CD4-positive, CD25-positive, alpha-beta regulatory T cell (primary cell): ENCODE data around the gene CSK. TPM values are rescaled to one million over a fixed set of nuclear protein-coding genes. Genes with fewer than 3 reads are reported as not detected.

Source experiments
- ATAC-seq, 2 donors: fragments of 150-1000 bp; cut with Tn5 transposase; one replicate each; pipeline ENCODE4 v1.10.0; 2021; ENCODE audit warnings: low read depth in 2 of 2, moderate number of reproducible peaks in 2 of 2, moderate library complexity in 1 of 2
- DNase-seq, 3 donors: peaks; one replicate each; pipeline versions ENCODE4 v3.0.0 to v3.0.0-alpha.2; 2012 to 2022; ENCODE audit warnings: mixed read lengths in 1 of 3
- H3K27ac ChIP-seq: one replicate; pipeline ENCODE4 v1.7.0; 2013; ENCODE audit warnings: mild to moderate bottlenecking, low read length; ENCODE audit not compliant: insufficient read depth, poor library complexity, severe bottlenecking
- H3K27me3 ChIP-seq: one replicate; pipeline ENCODE4 v1.7.0; 2013; ENCODE audit warnings: low read length; ENCODE audit not compliant: control insufficient read depth, insufficient read depth
- H3K36me3 ChIP-seq: one replicate; pipeline ENCODE4 v1.7.0; 2013; ENCODE audit warnings: mild to moderate bottlenecking, low read length, moderate library complexity; ENCODE audit not compliant: control insufficient read depth, insufficient read depth
- H3K4me1 ChIP-seq: 2 replicates; pipeline ENCODE4 v1.7.0; 2013; ENCODE audit warnings: mild to moderate bottlenecking, low read length; ENCODE audit not compliant: insufficient read depth, control insufficient read depth, poor library complexity, severe bottlenecking
- H3K4me3 ChIP-seq: one replicate; pipeline ENCODE4 v1.7.0; 2013; ENCODE audit warnings: low read depth, mild to moderate bottlenecking, low read length, moderate library complexity
- H3K9me3 ChIP-seq, 2 experiments: 1 replicate in 1 of 2; 2 replicates in 1 of 2; pipeline ENCODE4 v1.7.0; 2013; ENCODE audit warnings: low read length in 2 of 2, mild to moderate bottlenecking in 1 of 2, moderate library complexity in 1 of 2; ENCODE audit not compliant: control insufficient read depth in 2 of 2
- H3K27ac Mint-ChIP-seq, 3 donors: one replicate each; pipeline ENCODE4 v1.8.0; 2020 to 2022; ENCODE audit warnings: mild to moderate bottlenecking in 3 of 3, mixed read lengths in 3 of 3, moderate library complexity in 2 of 3
- H3K27me3 Mint-ChIP-seq: one replicate; pipeline ENCODE4 v1.8.0; 2022; ENCODE audit warnings: mild to moderate bottlenecking, mixed read lengths
- H3K36me3 Mint-ChIP-seq: one replicate; pipeline ENCODE4 v1.8.0; 2020; ENCODE audit warnings: mixed read lengths
- H3K4me1 Mint-ChIP-seq, 4 donors: one replicate each; pipeline ENCODE4 v1.8.0; 2020 to 2022; ENCODE audit warnings: mixed read lengths in 4 of 4, mild to moderate bottlenecking in 1 of 4
- H3K4me3 Mint-ChIP-seq, 4 donors: one replicate each; pipeline ENCODE4 v1.8.0; 2020 to 2022; ENCODE audit warnings: mild to moderate bottlenecking in 4 of 4, mixed read lengths in 4 of 4, moderate library complexity in 3 of 4
- H3K9me3 Mint-ChIP-seq, 7 donors: one replicate each; pipeline ENCODE4 v1.8.0; 2020 to 2022; ENCODE audit warnings: mixed read lengths in 7 of 7, mild to moderate bottlenecking in 3 of 7, moderate library complexity in 2 of 7
- polyA plus RNA-seq, 4 donors: library from polyadenylated mRNA; unstranded; fragments of 300-500 nt; fragmentation: Illumina TruSeq; gene quantifications; one replicate each; pipeline ENCODE4 v1.2.3, GENCODE V29; 2021
- total RNA-seq: library from RNA; stranded (reverse); gene quantifications from one replicate; pipeline ENCODE4 v1.2.3, GENCODE V29; 2022

The CSK gene
- total and polyA plus RNA-seq, 5 donors from 2014 or later: 131 to 257 (median 148) TPM

- no peaks in the 10 kb centered on the region for H3K36me3 ChIP-seq
- H3K27me3 Mint-ChIP-seq: peaks cover 16% of the 10 kb centered on the region
- H3K4me3 Mint-ChIP-seq: peak overlapping the region in 1 of 4 donors; percentile 47
- H3K27ac Mint-ChIP-seq: no peak overlapping the region
- peaks cover 0 to 9% (median 0%) of the 10 kb centered on the region in 4 donors for H3K4me1 Mint-ChIP-seq
- H3K4me3 ChIP-seq: no peak overlapping the region
- no peak for DNase-seq
- no peak for ATAC-seq
- H3K27me3 ChIP-seq: peaks cover 3% of the 10 kb centered on the region
- no peak overlapping the region for H3K27ac ChIP-seq
- no peaks in the 10 kb centered on the region for H3K36me3 Mint-ChIP-seq
- no peaks in the 10 kb centered on the region for H3K9me3 ChIP-seq
- peaks cover 0 to 2% (median 0%) of the 10 kb centered on the region in 7 donors for H3K9me3 Mint-ChIP-seq
- no peaks in the 10 kb centered on the region for H3K4me1 ChIP-seq
These were observed 45.0 kb downstream of the CSK start for GRCh38 chr15:74826921-74827320.

- no peaks in the 10 kb centered on the region for H3K4me1 ChIP-seq
- H3K36me3 ChIP-seq: no peaks in the 10 kb centered on the region
- DNase-seq: no peak
- Mint-ChIP-seq H3K27me3 (peaks cover 16% of the 10 kb centered on the region), H3K27ac (no peak overlapping the region), H3K9me3 (peaks cover 0 to 2% (median 0%) of the 10 kb centered on the region in 7 donors), H3K4me1 (peaks cover 0 to 9% (median 0%) of the 10 kb centered on the region in 4 donors), H3K36me3 (no peaks in the 10 kb centered on the region), H3K4me3 (no peak overlapping the region)
- peaks cover 3% of the 10 kb centered on the region for H3K27me3 ChIP-seq
- no peak overlapping the region for H3K27ac ChIP-seq
- ATAC-seq: no peak
- no peaks in the 10 kb centered on the region for H3K9me3 ChIP-seq
- no peak overlapping the region for H3K4me3 ChIP-seq
These were observed 45.7 kb downstream of the CSK start for GRCh38 chr15:74827614-74828013.

GRCh38 chr15:74828835-74829234 is 47.0 kb downstream of the CSK start:
- ATAC-seq: no peak
- Histone ChIP-seq H3K4me1 (no peaks in the 10 kb centered on the region), H3K27me3 (peaks cover 3% of the 10 kb centered on the region), H3K27ac (no peak overlapping the region), H3K4me3 (no peak overlapping the region), H3K36me3 (no peaks in the 10 kb centered on the region), H3K9me3 (no peaks in the 10 kb centered on the region)
- H3K4me1 Mint-ChIP-seq: peaks cover 0 to 9% (median 3%) of the 10 kb centered on the region in 4 donors
- H3K27ac Mint-ChIP-seq: no peak overlapping the region
- peaks cover 16% of the 10 kb centered on the region for H3K27me3 Mint-ChIP-seq
- H3K36me3 Mint-ChIP-seq: no peaks in the 10 kb centered on the region
- peaks cover 0 to 2% (median 0%) of the 10 kb centered on the region in 7 donors for H3K9me3 Mint-ChIP-seq
- DNase-seq: no peak
- H3K4me3 Mint-ChIP-seq: no peak overlapping the region

GRCh38 chr15:74829486-74829885 is 47.6 kb downstream of the CSK start:
- H3K9me3 Mint-ChIP-seq: peaks cover 0 to 2% (median 0%) of the 10 kb centered on the region in 7 donors
- H3K4me1 ChIP-seq: no peaks in the 10 kb centered on the region
- H3K27me3 Mint-ChIP-seq: peaks cover 14% of the 10 kb centered on the region
- H3K9me3 ChIP-seq: no peaks in the 10 kb centered on the region
- no peaks in the 10 kb centered on the region for H3K36me3 ChIP-seq
- no peaks in the 10 kb centered on the region for H3K36me3 Mint-ChIP-seq
- H3K4me1 Mint-ChIP-seq: peaks cover 0 to 9% (median 3%) of the 10 kb centered on the region in 4 donors
- no peak overlapping the region for H3K4me3 Mint-ChIP-seq
- H3K4me3 ChIP-seq: no peak overlapping the region
- peaks cover 3% of the 10 kb centered on the region for H3K27me3 ChIP-seq
- DNase-seq (peak in 1 of 3 donors; percentile 43), ATAC-seq (peak in 1 of 2 donors; percentile 44)
- no peak overlapping the region for H3K27ac ChIP-seq
- H3K27ac Mint-ChIP-seq: no peak overlapping the region

- no peaks in the 10 kb centered on the region for H3K36me3 ChIP-seq
- no peak overlapping the region for H3K4me3 ChIP-seq
- H3K4me1 ChIP-seq: no peaks in the 10 kb centered on the region
- DNase-seq (no peak), ATAC-seq (no peak)
- no peak overlapping the region for H3K27ac ChIP-seq
- H3K4me3 Mint-ChIP-seq: no peak overlapping the region
- no peaks in the 10 kb centered on the region for H3K36me3 Mint-ChIP-seq
- peaks cover 9% of the 10 kb centered on the region for H3K27me3 Mint-ChIP-seq
- H3K9me3 ChIP-seq: no peaks in the 10 kb centered on the region
- peaks cover 0 to 5% (median 3%) of the 10 kb centered on the region in 4 donors for H3K4me1 Mint-ChIP-seq
- peaks cover 3% of the 10 kb centered on the region for H3K27me3 ChIP-seq
- peaks cover 0 to 2% (median 0%) of the 10 kb centered on the region in 7 donors for H3K9me3 Mint-ChIP-seq
- no peak overlapping the region for H3K27ac Mint-ChIP-seq
These were observed 48.1 kb downstream of the CSK start for GRCh38 chr15:74829991-74830390.

GRCh38 chr15:74830868-74831267 is 49.0 kb downstream of the CSK start:
- DNase-seq: no peak
- Mint-ChIP-seq H3K27ac (no peak overlapping the region), H3K4me1 (peaks cover 0 to 5% (median 3%) of the 10 kb centered on the region in 4 donors), H3K36me3 (no peaks in the 10 kb centered on the region), H3K4me3 (no peak overlapping the region), H3K9me3 (peaks cover 0 to 2% (median 0%) of the 10 kb centered on the region in 7 donors), H3K27me3 (peaks cover 8% of the 10 kb centered on the region)
- Histone ChIP-seq H3K4me3 (no peak overlapping the region), H3K4me1 (no peaks in the 10 kb centered on the region), H3K27me3 (peaks cover 3% of the 10 kb centered on the region), H3K27ac (no peak overlapping the region), H3K9me3 (no peaks in the 10 kb centered on the region), H3K36me3 (no peaks in the 10 kb centered on the region)
- ATAC-seq: no peak

GRCh38 chr15:74831813-74832495 is 50.1 kb downstream of the CSK start:
- no peak for DNase-seq
- H3K9me3 Mint-ChIP-seq: no peaks in the 10 kb centered on the region
- Histone ChIP-seq H3K27me3 (peaks cover 3% of the 10 kb centered on the region), H3K27ac (no peak overlapping the region), H3K4me3 (no peak overlapping the region), H3K9me3 (no peaks in the 10 kb centered on the region), H3K4me1 (no peaks in the 10 kb centered on the region), H3K36me3 (no peaks in the 10 kb centered on the region)
- H3K4me1 Mint-ChIP-seq: peaks cover 0 to 6% (median 4%) of the 10 kb centered on the region in 4 donors
- H3K27ac Mint-ChIP-seq: no peak overlapping the region
- H3K36me3 Mint-ChIP-seq: no peaks in the 10 kb centered on the region
- H3K27me3 Mint-ChIP-seq: peaks cover 3% of the 10 kb centered on the region
- ATAC-seq: no peak
- peak overlapping the region in 1 of 4 donors; percentile 58 for H3K4me3 Mint-ChIP-seq

GRCh38 chr15:74832826-74833225 is 50.9 kb downstream of the CSK start:
- H3K4me3 Mint-ChIP-seq: peak overlapping the region in 1 of 4 donors; percentile 44
- no peaks in the 10 kb centered on the region for H3K36me3 Mint-ChIP-seq
- no peak overlapping the region for H3K27ac Mint-ChIP-seq
- no peak for DNase-seq
- no peaks in the 10 kb centered on the region for H3K9me3 ChIP-seq
- H3K27ac ChIP-seq: no peak overlapping the region
- no peaks in the 10 kb centered on the region for H3K9me3 Mint-ChIP-seq
- no peaks in the 10 kb centered on the region for H3K36me3 ChIP-seq
- no peaks in the 10 kb centered on the region for H3K27me3 ChIP-seq
- no peak for ATAC-seq
- H3K4me1 ChIP-seq: no peaks in the 10 kb centered on the region
- no peaks in the 10 kb centered on the region for H3K27me3 Mint-ChIP-seq
- no peak overlapping the region for H3K4me3 ChIP-seq
- peaks cover 0 to 5% (median 3%) of the 10 kb centered on the region in 4 donors for H3K4me1 Mint-ChIP-seq
